Measurements from ENCODE around the gene ST7. TPM values are rescaled to one million over a fixed set of nuclear protein-coding genes. Genes with fewer than 3 reads are reported as not detected.

The ST7 gene
- total RNA-seq, 1 experiment from 2014 or later, result 12.4 TPM

DNA sequence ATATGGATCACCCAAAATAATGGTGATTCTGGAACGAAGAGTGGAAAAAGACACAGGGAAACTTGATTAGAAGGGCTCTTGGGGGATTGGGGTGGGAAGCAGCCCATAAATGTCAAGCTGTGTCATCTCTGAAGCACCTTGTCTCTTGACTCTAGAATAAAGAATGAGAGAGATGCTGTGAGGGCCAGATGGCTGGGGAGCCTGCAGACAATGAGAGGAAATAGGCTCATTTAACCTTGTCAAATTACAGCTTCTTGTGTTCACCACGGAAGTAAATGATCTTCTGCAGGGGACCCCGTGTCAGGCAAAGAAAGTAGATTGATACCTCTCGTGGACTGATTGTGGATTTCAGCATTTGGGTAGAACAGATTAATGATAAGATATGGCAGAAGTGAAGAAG, 159.3 kb downstream of the ST7 start (continued):
- no peak for TF ChIP-seq TEAD1 (CRISPR knock-in tag; IDR thresholded peaks at IDR 0.05)
- no peak for TF ChIP-seq ATF1 (CRISPR knock-in tag; IDR thresholded peaks at IDR 0.05)
- no peak for TF ChIP-seq NFYB (CRISPR knock-in tag; conservative IDR thresholded peaks at IDR 0.05; ENCODE audit: low read depth)
- TF ChIP-seq MYBL2 (CRISPR knock-in tag; IDR thresholded peaks at IDR 0.05), result no peak
- no peak for TF ChIP-seq TP53 (CRISPR knock-in tag; IDR thresholded peaks at IDR 0.05)
- TF ChIP-seq, protein P1, sequence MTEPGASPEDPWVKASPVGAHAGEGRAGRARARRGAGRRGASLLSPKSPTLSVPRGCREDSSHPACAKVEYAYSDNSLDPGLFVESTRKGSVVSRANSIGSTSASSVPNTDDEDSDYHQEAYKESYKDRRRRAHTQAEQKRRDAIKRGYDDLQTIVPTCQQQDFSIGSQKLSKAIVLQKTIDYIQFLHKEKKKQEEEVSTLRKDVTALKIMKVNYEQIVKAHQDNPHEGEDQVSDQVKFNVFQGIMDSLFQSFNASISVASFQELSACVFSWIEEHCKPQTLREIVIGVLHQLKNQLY (CRISPR knock-in tag; IDR thresholded peaks at IDR 0.05), result no peak
- TF ChIP-seq, protein P2, sequence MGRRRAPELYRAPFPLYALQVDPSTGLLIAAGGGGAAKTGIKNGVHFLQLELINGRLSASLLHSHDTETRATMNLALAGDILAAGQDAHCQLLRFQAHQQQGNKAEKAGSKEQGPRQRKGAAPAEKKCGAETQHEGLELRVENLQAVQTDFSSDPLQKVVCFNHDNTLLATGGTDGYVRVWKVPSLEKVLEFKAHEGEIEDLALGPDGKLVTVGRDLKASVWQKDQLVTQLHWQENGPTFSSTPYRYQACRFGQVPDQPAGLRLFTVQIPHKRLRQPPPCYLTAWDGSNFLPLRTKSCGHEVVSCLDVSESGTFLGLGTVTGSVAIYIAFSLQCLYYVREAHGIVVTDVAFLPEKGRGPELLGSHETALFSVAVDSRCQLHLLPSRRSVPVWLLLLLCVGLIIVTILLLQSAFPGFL (CRISPR knock-in tag; IDR thresholded peaks at IDR 0.05; ENCODE audit: borderline replicate concordance), result no peak

DNA sequence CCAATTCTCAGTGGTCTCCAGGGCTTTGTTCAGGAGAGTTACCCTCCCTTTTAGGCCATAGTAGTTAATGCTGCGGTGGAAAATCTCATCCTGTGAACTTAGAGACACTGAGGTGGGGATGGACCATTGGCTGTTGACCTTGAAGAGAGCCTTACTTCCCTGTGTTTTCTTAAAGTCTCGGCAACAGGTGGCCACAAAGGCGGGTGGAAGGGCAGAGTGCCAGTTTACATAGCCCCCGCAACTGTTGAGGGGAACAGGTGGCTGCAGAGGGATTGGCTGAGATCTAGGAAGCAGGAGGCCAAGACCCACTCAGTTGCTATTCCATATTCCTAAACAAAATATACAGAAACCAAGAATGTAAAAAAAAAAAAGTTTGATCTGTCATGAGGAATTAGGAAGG, 160.6 kb downstream of the ST7 start:
- no peak for TF ChIP-seq FOXK1 (CRISPR knock-in tag; IDR thresholded peaks at IDR 0.05)
- TF ChIP-seq ETV6 (CRISPR knock-in tag; IDR thresholded peaks at IDR 0.05), result no peak
- TF ChIP-seq, protein P3, sequence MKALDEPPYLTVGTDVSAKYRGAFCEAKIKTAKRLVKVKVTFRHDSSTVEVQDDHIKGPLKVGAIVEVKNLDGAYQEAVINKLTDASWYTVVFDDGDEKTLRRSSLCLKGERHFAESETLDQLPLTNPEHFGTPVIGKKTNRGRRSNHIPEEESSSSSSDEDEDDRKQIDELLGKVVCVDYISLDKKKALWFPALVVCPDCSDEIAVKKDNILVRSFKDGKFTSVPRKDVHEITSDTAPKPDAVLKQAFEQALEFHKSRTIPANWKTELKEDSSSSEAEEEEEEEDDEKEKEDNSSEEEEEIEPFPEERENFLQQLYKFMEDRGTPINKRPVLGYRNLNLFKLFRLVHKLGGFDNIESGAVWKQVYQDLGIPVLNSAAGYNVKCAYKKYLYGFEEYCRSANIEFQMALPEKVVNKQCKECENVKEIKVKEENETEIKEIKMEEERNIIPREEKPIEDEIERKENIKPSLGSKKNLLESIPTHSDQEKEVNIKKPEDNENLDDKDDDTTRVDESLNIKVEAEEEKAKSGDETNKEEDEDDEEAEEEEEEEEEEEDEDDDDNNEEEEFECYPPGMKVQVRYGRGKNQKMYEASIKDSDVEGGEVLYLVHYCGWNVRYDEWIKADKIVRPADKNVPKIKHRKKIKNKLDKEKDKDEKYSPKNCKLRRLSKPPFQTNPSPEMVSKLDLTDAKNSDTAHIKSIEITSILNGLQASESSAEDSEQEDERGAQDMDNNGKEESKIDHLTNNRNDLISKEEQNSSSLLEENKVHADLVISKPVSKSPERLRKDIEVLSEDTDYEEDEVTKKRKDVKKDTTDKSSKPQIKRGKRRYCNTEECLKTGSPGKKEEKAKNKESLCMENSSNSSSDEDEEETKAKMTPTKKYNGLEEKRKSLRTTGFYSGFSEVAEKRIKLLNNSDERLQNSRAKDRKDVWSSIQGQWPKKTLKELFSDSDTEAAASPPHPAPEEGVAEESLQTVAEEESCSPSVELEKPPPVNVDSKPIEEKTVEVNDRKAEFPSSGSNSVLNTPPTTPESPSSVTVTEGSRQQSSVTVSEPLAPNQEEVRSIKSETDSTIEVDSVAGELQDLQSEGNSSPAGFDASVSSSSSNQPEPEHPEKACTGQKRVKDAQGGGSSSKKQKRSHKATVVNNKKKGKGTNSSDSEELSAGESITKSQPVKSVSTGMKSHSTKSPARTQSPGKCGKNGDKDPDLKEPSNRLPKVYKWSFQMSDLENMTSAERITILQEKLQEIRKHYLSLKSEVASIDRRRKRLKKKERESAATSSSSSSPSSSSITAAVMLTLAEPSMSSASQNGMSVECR (CRISPR knock-in tag; IDR thresholded peaks at IDR 0.05; ENCODE audit: borderline replicate concordance), result no peak
- TF ChIP-seq CBFB (CRISPR knock-in tag; IDR thresholded peaks at IDR 0.05; ENCODE audit: low read depth), result no peak
- TF ChIP-seq FOXJ3 (CRISPR knock-in tag; IDR thresholded peaks at IDR 0.05; ENCODE audit: borderline replicate concordance), result no peak
- ChIA-PET POLR2A (no interaction called here), CTCF (interaction anchor here (1.3 kb wide), 1 partner anchor 183 kb away, joined by 4 read pairs; no protein-coding TSS in a partner anchor)
- Mint-ChIP-seq H3K9me3 (peaks cover 5% of the 10 kb centered on the region), H3K36me3 (peaks cover 3% of the 10 kb centered on the region; the same call in 1 of the 2 replicates), H3K27ac (no peak overlapping the region), H3K4me3 (no peak overlapping the region), H3K27me3 (ENCODE audit: low read depth) (no peaks in the 10 kb centered on the region), H3K4me1 (peaks cover 53% of the 10 kb centered on the region)
- no peak for DNase-seq (ENCODE audit: low spot score)
- ATAC-seq, result no peak

DNA sequence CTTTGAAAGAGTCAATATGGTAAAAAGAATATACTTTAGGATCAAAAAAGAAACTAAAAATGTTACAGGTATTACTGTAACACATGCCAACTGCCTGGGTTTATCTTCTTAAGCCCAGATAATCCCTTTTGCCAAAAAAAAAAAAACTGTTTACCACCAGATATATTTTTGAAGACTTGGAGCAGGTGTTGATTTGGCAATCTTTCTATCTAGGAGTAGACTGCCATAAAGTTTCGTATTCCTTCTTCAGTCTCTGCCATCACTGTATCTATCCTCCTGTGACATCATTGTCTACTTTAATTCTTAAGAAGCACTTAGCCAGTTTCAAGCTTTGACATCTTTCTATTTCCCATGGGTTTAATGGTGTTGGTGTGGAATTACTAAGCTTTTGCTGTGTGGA, 161.0 kb downstream of the ST7 start:
- Mint-ChIP-seq H3K36me3 (no peaks in the 10 kb centered on the region), H3K4me3 (no peak overlapping the region), H3K27me3 (ENCODE audit: low read depth) (no peaks in the 10 kb centered on the region), H3K27ac (no peak overlapping the region), H3K4me1 (peaks cover 54% of the 10 kb centered on the region), H3K9me3 (peaks cover 1% of the 10 kb centered on the region; the same call in 1 of the 2 replicates)
- CTCF ChIA-PET, result no interaction called here
- POLR2A ChIA-PET, result no interaction called here
- DNase-seq (ENCODE audit: low spot score), result no peak
- no peak for ATAC-seq
- TF ChIP-seq, protein P4, sequence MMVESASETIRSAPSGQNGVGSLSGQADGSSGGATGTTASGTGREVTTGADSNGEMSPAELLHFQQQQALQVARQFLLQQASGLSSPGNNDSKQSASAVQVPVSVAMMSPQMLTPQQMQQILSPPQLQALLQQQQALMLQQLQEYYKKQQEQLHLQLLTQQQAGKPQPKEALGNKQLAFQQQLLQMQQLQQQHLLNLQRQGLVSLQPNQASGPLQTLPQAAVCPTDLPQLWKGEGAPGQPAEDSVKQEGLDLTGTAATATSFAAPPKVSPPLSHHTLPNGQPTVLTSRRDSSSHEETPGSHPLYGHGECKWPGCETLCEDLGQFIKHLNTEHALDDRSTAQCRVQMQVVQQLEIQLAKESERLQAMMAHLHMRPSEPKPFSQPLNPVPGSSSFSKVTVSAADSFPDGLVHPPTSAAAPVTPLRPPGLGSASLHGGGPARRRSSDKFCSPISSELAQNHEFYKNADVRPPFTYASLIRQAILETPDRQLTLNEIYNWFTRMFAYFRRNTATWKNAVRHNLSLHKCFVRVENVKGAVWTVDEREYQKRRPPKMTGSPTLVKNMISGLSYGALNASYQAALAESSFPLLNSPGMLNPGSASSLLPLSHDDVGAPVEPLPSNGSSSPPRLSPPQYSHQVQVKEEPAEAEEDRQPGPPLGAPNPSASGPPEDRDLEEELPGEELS (CRISPR knock-in tag; IDR thresholded peaks at IDR 0.05), result no peak
- TF ChIP-seq, protein P1 (CRISPR knock-in tag; IDR thresholded peaks at IDR 0.05), result no peak
- no peak for TF ChIP-seq EMX1 (CRISPR knock-in tag; IDR thresholded peaks at IDR 0.05)
- TF ChIP-seq, protein P5, sequence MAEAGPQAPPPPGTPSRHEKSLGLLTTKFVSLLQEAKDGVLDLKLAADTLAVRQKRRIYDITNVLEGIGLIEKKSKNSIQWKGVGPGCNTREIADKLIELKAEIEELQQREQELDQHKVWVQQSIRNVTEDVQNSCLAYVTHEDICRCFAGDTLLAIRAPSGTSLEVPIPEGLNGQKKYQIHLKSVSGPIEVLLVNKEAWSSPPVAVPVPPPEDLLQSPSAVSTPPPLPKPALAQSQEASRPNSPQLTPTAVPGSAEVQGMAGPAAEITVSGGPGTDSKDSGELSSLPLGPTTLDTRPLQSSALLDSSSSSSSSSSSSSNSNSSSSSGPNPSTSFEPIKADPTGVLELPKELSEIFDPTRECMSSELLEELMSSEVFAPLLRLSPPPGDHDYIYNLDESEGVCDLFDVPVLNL (CRISPR knock-in tag; IDR thresholded peaks at IDR 0.05; ENCODE audit: borderline replicate concordance, low read depth), result no peak
- TF ChIP-seq, protein P6, sequence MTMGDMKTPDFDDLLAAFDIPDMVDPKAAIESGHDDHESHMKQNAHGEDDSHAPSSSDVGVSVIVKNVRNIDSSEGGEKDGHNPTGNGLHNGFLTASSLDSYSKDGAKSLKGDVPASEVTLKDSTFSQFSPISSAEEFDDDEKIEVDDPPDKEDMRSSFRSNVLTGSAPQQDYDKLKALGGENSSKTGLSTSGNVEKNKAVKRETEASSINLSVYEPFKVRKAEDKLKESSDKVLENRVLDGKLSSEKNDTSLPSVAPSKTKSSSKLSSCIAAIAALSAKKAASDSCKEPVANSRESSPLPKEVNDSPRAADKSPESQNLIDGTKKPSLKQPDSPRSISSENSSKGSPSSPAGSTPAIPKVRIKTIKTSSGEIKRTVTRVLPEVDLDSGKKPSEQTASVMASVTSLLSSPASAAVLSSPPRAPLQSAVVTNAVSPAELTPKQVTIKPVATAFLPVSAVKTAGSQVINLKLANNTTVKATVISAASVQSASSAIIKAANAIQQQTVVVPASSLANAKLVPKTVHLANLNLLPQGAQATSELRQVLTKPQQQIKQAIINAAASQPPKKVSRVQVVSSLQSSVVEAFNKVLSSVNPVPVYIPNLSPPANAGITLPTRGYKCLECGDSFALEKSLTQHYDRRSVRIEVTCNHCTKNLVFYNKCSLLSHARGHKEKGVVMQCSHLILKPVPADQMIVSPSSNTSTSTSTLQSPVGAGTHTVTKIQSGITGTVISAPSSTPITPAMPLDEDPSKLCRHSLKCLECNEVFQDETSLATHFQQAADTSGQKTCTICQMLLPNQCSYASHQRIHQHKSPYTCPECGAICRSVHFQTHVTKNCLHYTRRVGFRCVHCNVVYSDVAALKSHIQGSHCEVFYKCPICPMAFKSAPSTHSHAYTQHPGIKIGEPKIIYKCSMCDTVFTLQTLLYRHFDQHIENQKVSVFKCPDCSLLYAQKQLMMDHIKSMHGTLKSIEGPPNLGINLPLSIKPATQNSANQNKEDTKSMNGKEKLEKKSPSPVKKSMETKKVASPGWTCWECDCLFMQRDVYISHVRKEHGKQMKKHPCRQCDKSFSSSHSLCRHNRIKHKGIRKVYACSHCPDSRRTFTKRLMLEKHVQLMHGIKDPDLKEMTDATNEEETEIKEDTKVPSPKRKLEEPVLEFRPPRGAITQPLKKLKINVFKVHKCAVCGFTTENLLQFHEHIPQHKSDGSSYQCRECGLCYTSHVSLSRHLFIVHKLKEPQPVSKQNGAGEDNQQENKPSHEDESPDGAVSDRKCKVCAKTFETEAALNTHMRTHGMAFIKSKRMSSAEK (CRISPR knock-in tag; IDR thresholded peaks at IDR 0.05; ENCODE audit: borderline replicate concordance), result no peak
- TF ChIP-seq, protein P7, sequence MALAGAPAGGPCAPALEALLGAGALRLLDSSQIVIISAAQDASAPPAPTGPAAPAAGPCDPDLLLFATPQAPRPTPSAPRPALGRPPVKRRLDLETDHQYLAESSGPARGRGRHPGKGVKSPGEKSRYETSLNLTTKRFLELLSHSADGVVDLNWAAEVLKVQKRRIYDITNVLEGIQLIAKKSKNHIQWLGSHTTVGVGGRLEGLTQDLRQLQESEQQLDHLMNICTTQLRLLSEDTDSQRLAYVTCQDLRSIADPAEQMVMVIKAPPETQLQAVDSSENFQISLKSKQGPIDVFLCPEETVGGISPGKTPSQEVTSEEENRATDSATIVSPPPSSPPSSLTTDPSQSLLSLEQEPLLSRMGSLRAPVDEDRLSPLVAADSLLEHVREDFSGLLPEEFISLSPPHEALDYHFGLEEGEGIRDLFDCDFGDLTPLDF (CRISPR knock-in tag; IDR thresholded peaks at IDR 0.05), result no peak

Data from WTC11 (cell line).